HepG2 (cell line): Measurements from ENCODE around the gene FUCA2. TPM values are rescaled to one million over a fixed set of nuclear protein-coding genes. Genes with fewer than 3 reads are reported as not detected.

Source experiments
- AHDC1 ChIP-seq: sonication (generic); formaldehyde crosslinking; IDR thresholded peaks from 2 replicates; pipeline ENCODE4 v1.5.1; 2020; ENCODE audit warnings: mild to moderate bottlenecking, missing genetic modification reagents, borderline replicate concordance
- BRD4 ChIP-seq: sonication (generic); formaldehyde crosslinking; IDR thresholded peaks from 2 replicates; pipeline ENCODE4 v1.4.0; 2020; ENCODE audit warnings: missing genetic modification reagents
- GATAD2A ChIP-seq: IDR thresholded peaks from 2 replicates; pipeline ENCODE4 v1.6.1; 2016
- MAFG ChIP-seq: sonication (generic); formaldehyde crosslinking; IDR thresholded peaks from 2 replicates; pipeline ENCODE4 v1.5.1; 2020; ENCODE audit warnings: mild to moderate bottlenecking, missing genetic modification reagents
- MED8 ChIP-seq: sonication (generic); formaldehyde crosslinking; IDR thresholded peaks from 2 replicates; pipeline ENCODE4 v1.8.1; 2023; ENCODE audit warnings: mild to moderate bottlenecking, missing genetic modification reagents; ENCODE audit not compliant: insufficient replicate concordance
- RFX3 ChIP-seq: IDR thresholded peaks from 2 replicates; pipeline ENCODE4 v1.6.1; 2016; ENCODE audit warnings: missing biosample characterization, missing genetic modification reagents
- SMAD9 ChIP-seq: sonication (generic); formaldehyde crosslinking; IDR thresholded peaks from 2 replicates; pipeline ENCODE4 v1.5.1; 2020; ENCODE audit warnings: mild to moderate bottlenecking, missing genetic modification reagents
- ZMYM4 ChIP-seq: sonication (generic); formaldehyde crosslinking; IDR thresholded peaks from 2 replicates; pipeline ENCODE4 v1.8.1; 2023; ENCODE audit warnings: mild to moderate bottlenecking, missing genetic modification reagents
- ZNF235 ChIP-seq: sonication (generic); formaldehyde crosslinking; IDR thresholded peaks from 2 replicates; pipeline ENCODE4 v1.8.1; 2023; ENCODE audit warnings: mild to moderate bottlenecking, missing genetic modification reagents, borderline replicate concordance
- ZNF558 ChIP-seq: sonication (generic); formaldehyde crosslinking; IDR thresholded peaks from 2 replicates; pipeline ENCODE4 v1.9.0; 2022; ENCODE audit warnings: mild to moderate bottlenecking, missing genetic modification reagents, borderline replicate concordance
- ZNF569 ChIP-seq: sonication (generic); formaldehyde crosslinking; IDR thresholded peaks from 2 replicates; pipeline ENCODE4 v1.5.0; 2020; ENCODE audit warnings: mild to moderate bottlenecking, missing genetic modification reagents, moderate library complexity, borderline replicate concordance
- ZNF577 ChIP-seq: sonication (generic); formaldehyde crosslinking; IDR thresholded peaks from 2 replicates; pipeline ENCODE4 v1.4.0; 2020; ENCODE audit warnings: mild to moderate bottlenecking, low read depth, missing genetic modification reagents, borderline replicate concordance
- polyA plus RNA-seq, 8 experiments: library from polyadenylated mRNA; depleted of rRNA in 3 of 8; stranded (reverse) in 7 of 8; unstranded in 1 of 8; fragments of >200 nt; fragmentation: Illumina TruSeq in 4 of 8; extraction: Trizol in 4 of 8; gene quantifications; 2 replicates each; pipeline versions ENCODE4 v1.2.1 to v1.2.3, GENCODE V29; 2011 to 2016; ENCODE audit warnings: low read depth in 4 of 8, missing spikeins in 1 of 8, mixed read lengths in 1 of 8; ENCODE audit not compliant: insufficient read depth in 1 of 8
- total RNA-seq, 5 experiments: library from RNA; depleted of rRNA; stranded (reverse); fragments of >200 nt; fragmentation: Illumina TruSeq; extraction: Trizol; gene quantifications; 2 replicates each; pipeline ENCODE4 v1.2.3, GENCODE V29; 2016; ENCODE audit warnings: low read depth in 1 of 5
- TF ChIP-seq, protein P1 (sequence below): IDR thresholded peaks from 2 replicates; pipeline ENCODE4 v1.6.1; 2016
- TF ChIP-seq, protein P2 (sequence below): IDR thresholded peaks from 2 replicates; pipeline ENCODE4 v1.6.1; 2016; ENCODE audit warnings: low read depth, borderline replicate concordance
- TF ChIP-seq, protein P3 (sequence below): sonication (generic); formaldehyde crosslinking; IDR thresholded peaks from 2 replicates; pipeline ENCODE4 v1.5.0; 2020; ENCODE audit warnings: missing genetic modification reagents
- TF ChIP-seq, protein P4 (sequence below): IDR thresholded peaks from 2 replicates; pipeline ENCODE4 v1.6.1; 2018; ENCODE audit warnings: missing genetic modification reagents
- TF ChIP-seq, protein P5 (sequence below): sonication (generic); formaldehyde crosslinking; IDR thresholded peaks from 2 replicates; pipeline ENCODE4 v1.8.1; 2023; ENCODE audit warnings: missing genetic modification reagents, mild to moderate bottlenecking, borderline replicate concordance

Gene FUCA2
- total and polyA plus RNA-seq, 2 of the 13 experiments (the other 11 are each of a cell fraction or from before 2014, with no cell fraction given), result 87.4 to 144 TPM

DNA sequence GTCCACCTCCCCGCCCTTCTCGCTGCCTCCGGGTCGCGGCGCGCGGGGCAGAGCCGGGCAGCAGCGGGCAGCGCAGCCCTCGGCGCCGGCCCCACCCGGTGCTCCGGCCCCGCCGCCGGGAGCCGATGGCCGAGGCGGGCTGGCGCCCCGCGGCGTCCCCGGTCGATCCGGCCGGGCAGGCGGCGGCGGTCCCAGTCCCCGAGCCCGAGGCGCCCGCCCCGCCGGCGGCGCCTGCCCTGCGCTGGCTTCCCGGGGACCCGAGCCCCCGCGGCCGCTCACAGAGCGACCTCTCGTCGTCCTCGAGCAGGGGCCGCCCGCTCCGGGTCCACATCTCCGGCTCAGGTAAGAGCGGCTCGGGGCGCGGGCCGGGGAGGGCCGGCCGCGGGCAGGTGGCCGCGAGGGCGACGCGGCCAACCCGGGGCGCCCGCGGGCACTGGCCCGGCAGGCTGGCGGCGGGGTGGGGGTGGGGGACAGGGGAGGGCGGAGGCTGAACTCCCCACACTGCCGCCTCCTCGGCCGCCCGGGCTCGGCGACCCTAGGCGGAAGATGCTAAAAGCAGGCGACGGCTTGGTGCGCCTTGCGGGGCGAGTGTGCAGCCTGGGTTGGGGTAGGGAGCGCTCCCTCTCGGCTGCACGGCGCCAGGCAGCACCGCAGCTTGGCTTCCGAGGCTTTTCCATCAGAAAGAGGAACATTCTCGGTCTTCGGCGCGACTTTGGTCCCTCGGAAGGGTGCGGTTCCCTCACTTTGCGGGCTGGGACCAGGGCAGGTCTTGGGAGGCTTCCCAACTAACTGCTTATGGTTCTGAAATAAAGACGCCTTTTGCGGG lies 25.6 kb upstream of the FUCA2 start (continued):
- TF ChIP-seq AHDC1 (no peak), ZNF569 (no peak), GATAD2A (CRISPR knock-in tag) (peak; percentile 26; the same call in 1 of the 2 replicates), RFX3 (CRISPR knock-in tag) (no peak), ZMYM4 (CRISPR knock-in tag) (no peak; the same call in 1 of the 2 replicates), ZNF558 (CRISPR knock-in tag) (0 out of 2 replicates have a peak, but pooled peaks have one; percentile 13), ZNF577 (no peak), SMAD9 (CRISPR knock-in tag) (no peak), MED8 (CRISPR knock-in tag) (no peak), ZNF235 (CRISPR knock-in tag) (no peak), MAFG (CRISPR knock-in tag) (no peak), BRD4 (CRISPR knock-in tag) (no peak)
- TF ChIP-seq, protein P1, sequence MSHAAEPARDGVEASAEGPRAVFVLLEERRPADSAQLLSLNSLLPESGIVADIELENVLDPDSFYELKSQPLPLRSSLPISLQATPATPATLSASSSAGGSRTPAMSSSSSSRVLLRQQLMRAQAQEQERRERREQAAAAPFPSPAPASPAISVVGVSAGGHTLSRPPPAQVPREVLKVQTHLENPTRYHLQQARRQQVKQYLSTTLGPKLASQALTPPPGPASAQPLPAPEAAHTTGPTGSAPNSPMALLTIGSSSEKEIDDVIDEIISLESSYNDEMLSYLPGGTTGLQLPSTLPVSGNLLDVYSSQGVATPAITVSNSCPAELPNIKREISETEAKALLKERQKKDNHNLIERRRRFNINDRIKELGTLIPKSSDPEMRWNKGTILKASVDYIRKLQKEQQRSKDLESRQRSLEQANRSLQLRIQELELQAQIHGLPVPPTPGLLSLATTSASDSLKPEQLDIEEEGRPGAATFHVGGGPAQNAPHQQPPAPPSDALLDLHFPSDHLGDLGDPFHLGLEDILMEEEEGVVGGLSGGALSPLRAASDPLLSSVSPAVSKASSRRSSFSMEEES (CRISPR knock-in tag), result 0 out of 2 replicates have a peak, but pooled peaks have one; percentile 26
- TF ChIP-seq, protein P2, sequence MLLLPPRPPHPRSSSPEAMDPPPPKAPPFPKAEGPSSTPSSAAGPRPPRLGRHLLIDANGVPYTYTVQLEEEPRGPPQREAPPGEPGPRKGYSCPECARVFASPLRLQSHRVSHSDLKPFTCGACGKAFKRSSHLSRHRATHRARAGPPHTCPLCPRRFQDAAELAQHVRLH, result 0 out of 2 replicates have a peak, but pooled peaks have one; percentile 22
- TF ChIP-seq, protein P3, sequence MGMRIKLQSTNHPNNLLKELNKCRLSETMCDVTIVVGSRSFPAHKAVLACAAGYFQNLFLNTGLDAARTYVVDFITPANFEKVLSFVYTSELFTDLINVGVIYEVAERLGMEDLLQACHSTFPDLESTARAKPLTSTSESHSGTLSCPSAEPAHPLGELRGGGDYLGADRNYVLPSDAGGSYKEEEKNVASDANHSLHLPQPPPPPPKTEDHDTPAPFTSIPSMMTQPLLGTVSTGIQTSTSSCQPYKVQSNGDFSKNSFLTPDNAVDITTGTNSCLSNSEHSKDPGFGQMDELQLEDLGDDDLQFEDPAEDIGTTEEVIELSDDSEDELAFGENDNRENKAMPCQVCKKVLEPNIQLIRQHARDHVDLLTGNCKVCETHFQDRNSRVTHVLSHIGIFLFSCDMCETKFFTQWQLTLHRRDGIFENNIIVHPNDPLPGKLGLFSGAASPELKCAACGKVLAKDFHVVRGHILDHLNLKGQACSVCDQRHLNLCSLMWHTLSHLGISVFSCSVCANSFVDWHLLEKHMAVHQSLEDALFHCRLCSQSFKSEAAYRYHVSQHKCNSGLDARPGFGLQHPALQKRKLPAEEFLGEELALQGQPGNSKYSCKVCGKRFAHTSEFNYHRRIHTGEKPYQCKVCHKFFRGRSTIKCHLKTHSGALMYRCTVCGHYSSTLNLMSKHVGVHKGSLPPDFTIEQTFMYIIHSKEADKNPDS (CRISPR knock-in tag), result no peak
- TF ChIP-seq, protein P4, sequence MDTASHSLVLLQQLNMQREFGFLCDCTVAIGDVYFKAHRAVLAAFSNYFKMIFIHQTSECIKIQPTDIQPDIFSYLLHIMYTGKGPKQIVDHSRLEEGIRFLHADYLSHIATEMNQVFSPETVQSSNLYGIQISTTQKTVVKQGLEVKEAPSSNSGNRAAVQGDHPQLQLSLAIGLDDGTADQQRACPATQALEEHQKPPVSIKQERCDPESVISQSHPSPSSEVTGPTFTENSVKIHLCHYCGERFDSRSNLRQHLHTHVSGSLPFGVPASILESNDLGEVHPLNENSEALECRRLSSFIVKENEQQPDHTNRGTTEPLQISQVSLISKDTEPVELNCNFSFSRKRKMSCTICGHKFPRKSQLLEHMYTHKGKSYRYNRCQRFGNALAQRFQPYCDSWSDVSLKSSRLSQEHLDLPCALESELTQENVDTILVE (CRISPR knock-in tag), result no peak
- TF ChIP-seq, protein P5, sequence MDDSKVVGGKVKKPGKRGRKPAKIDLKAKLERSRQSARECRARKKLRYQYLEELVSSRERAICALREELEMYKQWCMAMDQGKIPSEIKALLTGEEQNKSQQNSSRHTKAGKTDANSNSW, result no peak
